NCI-H226 (cell line): ENCODE results near the gene HSPD1.
"Not testable (repeated sequence)": the region's sequence is repeated elsewhere in the genome, so short reads cannot be mapped to it uniquely, and the experiment has no call there.

ENCODE experiments used
- DNase-seq: peaks from one replicate; pipeline ENCODE4 v3.0.0-alpha.2; 2015

The HSPD1 gene

GRCh38 chr2:197495433-197496134 is 4.1 kb downstream of the HSPD1 start:
- DNase-seq: no peak

- no peak for DNase-seq
Observed at GRCh38 chr2:197487385-197487784, 12.3 kb downstream of the HSPD1 start.

GRCh38 chr2:197486175-197486574 is 13.5 kb downstream of the HSPD1 start:
- no peak for DNase-seq

GRCh38 chr2:197484248-197484647 is 15.4 kb downstream of the HSPD1 start:
- DNase-seq: not testable (repeated sequence)

- no peak for DNase-seq
Observed at GRCh38 chr2:197480165-197481036, 19.2 kb downstream of the HSPD1 start.

GRCh38 chr2:197477797-197478196 is 21.8 kb downstream of the HSPD1 start:
- DNase-seq: no peak

GRCh38 chr2:197472166-197472565 is 27.5 kb downstream of the HSPD1 start:
- no peak for DNase-seq

- DNase-seq: no peak
Observed at GRCh38 chr2:197464175-197464574, 35.5 kb downstream of the HSPD1 start.

- no peak for DNase-seq
Observed at GRCh38 chr2:197461057-197461456, 38.6 kb downstream of the HSPD1 start.

GRCh38 chr2:197460649-197461048 is 39.0 kb downstream of the HSPD1 start:
- DNase-seq: no peak

GRCh38 chr2:197455428-197455827 is 44.2 kb downstream of the HSPD1 start:
- DNase-seq: no peak

- no peak for DNase-seq
Observed at GRCh38 chr2:197454923-197455322, 44.7 kb downstream of the HSPD1 start.

- no peak for DNase-seq
Observed at GRCh38 chr2:197453914-197454398, 45.7 kb downstream of the HSPD1 start.

- DNase-seq: peak; percentile 99
Observed at GRCh38 chr2:197453123-197453913, 46.3 kb downstream of the HSPD1 start, which contains the start of gene COQ10B. Gene COQ10B, plus strand, starts transcription at chr2:197453552. Its CDS starts 9 bp downstream, at chr2:197453561.

- DNase-seq: no peak
Observed at GRCh38 chr2:197452754-197453122, 46.9 kb downstream of the HSPD1 start.

- not testable (repeated sequence) for DNase-seq
Observed at GRCh38 chr2:197450935-197451358, 48.7 kb downstream of the HSPD1 start.

- no peak for DNase-seq
Observed at GRCh38 chr2:197450465-197450864, 49.2 kb downstream of the HSPD1 start.

GRCh38 chr2:197446844-197447243 is 52.8 kb downstream of the HSPD1 start:
- DNase-seq: no peak

GRCh38 chr2:197445746-197446145 is 53.9 kb downstream of the HSPD1 start:
- DNase-seq: no peak

GRCh38 chr2:197442857-197443256 is 56.8 kb downstream of the HSPD1 start:
- DNase-seq: no peak

- no peak for DNase-seq
Observed at GRCh38 chr2:197437380-197437779, 62.3 kb downstream of the HSPD1 start.
